Keratinocyte (primary cell): Measurements from ENCODE around the gene RBMS3. TPM values are rescaled to one million over a fixed set of nuclear protein-coding genes. Genes with fewer than 3 reads are reported as not detected.

Source experiments
- DNase-seq: peaks from one replicate; pipeline ENCODE4 v3.0.0-alpha.2; 2011; ENCODE audit warnings: low read depth, missing footprints, low spot score
- FAIRE-seq: peaks from 2 replicates; lab custom pipeline; 2011; peaks lifted over from hg19 to GRCh38; lab: Jason Lieb, UNC
- H2AFZ ChIP-seq: 2 replicates; pipeline ENCODE4 v1.6.0; 2012; ENCODE audit warnings: low read length, control low read depth, inconsistent platforms; ENCODE audit not compliant: control insufficient read depth
- H3K27ac ChIP-seq: 2 replicates; pipeline ENCODE4 v1.5.1; 2011; ENCODE audit warnings: low read length; ENCODE audit not compliant: control insufficient read depth, insufficient read depth
- H3K27me3 ChIP-seq: 3 replicates; pipeline ENCODE4 v1.6.0; 2011; ENCODE audit warnings: low read length; ENCODE audit not compliant: control insufficient read depth, insufficient read depth; ENCODE audit errors: extremely low read depth
- H3K36me3 ChIP-seq, 2 experiments: 2 replicates in 1 of 2; 3 replicates in 1 of 2; pipeline ENCODE4 v1.5.1; 2011; ENCODE audit warnings: low read length in 2 of 2, mild to moderate bottlenecking in 1 of 2; ENCODE audit not compliant: control insufficient read depth in 2 of 2, insufficient read depth in 2 of 2; ENCODE audit errors: extremely low read depth in 1 of 2
- H3K4me1 ChIP-seq: 3 replicates; pipeline ENCODE4 v1.5.1; 2011; ENCODE audit warnings: low read length; ENCODE audit not compliant: control insufficient read depth, insufficient read depth; ENCODE audit errors: extremely low read depth
- H3K4me2 ChIP-seq: 3 replicates; pipeline ENCODE4 v1.6.0; 2011; ENCODE audit warnings: low read depth, low read length; ENCODE audit not compliant: control insufficient read depth, insufficient read depth; ENCODE audit errors: extremely low read depth
- H3K4me3 ChIP-seq, 3 experiments: fragments of 200-600 bp in 1 of 3; sonication (generic) in 1 of 3; 2 replicates in 2 of 3; 3 replicates in 1 of 3; pipeline ENCODE4 v1.5.1; 2011 to 2016; ENCODE audit warnings: low read length in 3 of 3, mild to moderate bottlenecking in 3 of 3, control low read depth in 2 of 3, inconsistent platforms in 1 of 3, low read depth in 1 of 3, mixed read lengths in 1 of 3, mixed run types in 1 of 3, moderate library complexity in 1 of 3; ENCODE audit not compliant: control insufficient read depth in 2 of 3, insufficient read depth in 2 of 3; ENCODE audit errors: extremely low read depth in 1 of 3
- H3K79me2 ChIP-seq: 2 replicates; pipeline ENCODE4 v1.6.0; 2012; ENCODE audit warnings: low read length; ENCODE audit not compliant: control insufficient read depth, insufficient read depth
- H3K9ac ChIP-seq: 3 replicates; pipeline ENCODE4 v1.6.0; 2011; ENCODE audit warnings: low read length; ENCODE audit not compliant: control insufficient read depth, insufficient read depth; ENCODE audit errors: extremely low read depth
- H3K9me1 ChIP-seq: 3 replicates; pipeline ENCODE4 v1.6.0; 2011; ENCODE audit warnings: low read length; ENCODE audit not compliant: control insufficient read depth, insufficient read depth; ENCODE audit errors: extremely low read depth
- H3K9me3 ChIP-seq: 2 replicates; pipeline ENCODE4 v1.5.1; 2012; ENCODE audit warnings: low read depth, low read length; ENCODE audit not compliant: control insufficient read depth
- H4K20me1 ChIP-seq: 3 replicates; pipeline ENCODE4 v1.6.0; 2011; ENCODE audit warnings: low read length; ENCODE audit not compliant: control insufficient read depth, insufficient read depth; ENCODE audit errors: extremely low read depth
- EZH2 ChIP-seq: IDR thresholded peaks from one replicate; pipeline ENCODE4 v1.6.1; 2012; ENCODE audit warnings: inconsistent platforms, mild to moderate bottlenecking, low read length, moderate library complexity
- dilution Hi-C: fragments of 300-500 bp; cut with MboI; formaldehyde crosslinking; loops from one replicate; pipeline ENCODE4 v1.7.0; 2020; ENCODE audit warnings: low sequenced_read_pairs; ENCODE audit not compliant: extremely low pct_ligation_motif_present
- polyA plus RNA-seq, 5 experiments: library from polyadenylated mRNA; depleted of rRNA in 3 of 5; stranded (reverse) in 3 of 5; stranded (forward) in 1 of 5; unstranded in 1 of 5; fragments of >200 nt; gene quantifications; 1 replicate in 1 of 5; 2 replicates in 3 of 5; 3 replicates in 1 of 5; pipeline versions ENCODE4 v1.2.1 to v1.2.3, GENCODE V29; 2011 to 2012; ENCODE audit warnings: missing spikeins in 2 of 5, low read depth in 1 of 5, low replicate concordance in 1 of 5
- TF ChIP-seq, protein P1 (sequence below), 3 experiments: IDR thresholded peaks in 1 of 3; conservative IDR thresholded peaks in 1 of 3; optimal IDR thresholded peaks in 1 of 3; 2 replicates in 2 of 3; 3 replicates in 1 of 3; pipeline versions ENCODE3 to v1.5.1; 2011; ENCODE audit warnings: low read length in 3 of 3, mild to moderate bottlenecking in 3 of 3, moderate library complexity in 2 of 3, control low read depth in 1 of 3, inconsistent platforms in 1 of 3; ENCODE audit not compliant: insufficient read depth in 2 of 3; ENCODE audit errors: extremely low read depth in 1 of 3

The RBMS3 gene
- polyA plus RNA-seq, 1 donor (not counting 4 experiments of a cell fraction or from before 2014, with no cell fraction given): 2.3 TPM

- H3K9me1 ChIP-seq: no peaks in the 10 kb centered on the region
- H3K79me2 ChIP-seq: no peaks in the 10 kb centered on the region
- no peak overlapping the region for H2AFZ ChIP-seq
- H3K9me3 ChIP-seq: no peaks in the 10 kb centered on the region
- no peaks in the 10 kb centered on the region for H3K36me3 ChIP-seq
- H3K27ac ChIP-seq: no peak overlapping the region
- no peak overlapping the region for H3K4me3 ChIP-seq
- H3K27me3 ChIP-seq: no peaks in the 10 kb centered on the region
- TF ChIP-seq, protein P1, sequence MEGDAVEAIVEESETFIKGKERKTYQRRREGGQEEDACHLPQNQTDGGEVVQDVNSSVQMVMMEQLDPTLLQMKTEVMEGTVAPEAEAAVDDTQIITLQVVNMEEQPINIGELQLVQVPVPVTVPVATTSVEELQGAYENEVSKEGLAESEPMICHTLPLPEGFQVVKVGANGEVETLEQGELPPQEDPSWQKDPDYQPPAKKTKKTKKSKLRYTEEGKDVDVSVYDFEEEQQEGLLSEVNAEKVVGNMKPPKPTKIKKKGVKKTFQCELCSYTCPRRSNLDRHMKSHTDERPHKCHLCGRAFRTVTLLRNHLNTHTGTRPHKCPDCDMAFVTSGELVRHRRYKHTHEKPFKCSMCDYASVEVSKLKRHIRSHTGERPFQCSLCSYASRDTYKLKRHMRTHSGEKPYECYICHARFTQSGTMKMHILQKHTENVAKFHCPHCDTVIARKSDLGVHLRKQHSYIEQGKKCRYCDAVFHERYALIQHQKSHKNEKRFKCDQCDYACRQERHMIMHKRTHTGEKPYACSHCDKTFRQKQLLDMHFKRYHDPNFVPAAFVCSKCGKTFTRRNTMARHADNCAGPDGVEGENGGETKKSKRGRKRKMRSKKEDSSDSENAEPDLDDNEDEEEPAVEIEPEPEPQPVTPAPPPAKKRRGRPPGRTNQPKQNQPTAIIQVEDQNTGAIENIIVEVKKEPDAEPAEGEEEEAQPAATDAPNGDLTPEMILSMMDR (optimal IDR thresholded peaks at IDR 0.05 in 1 of 3, IDR thresholded peaks at IDR 0.05 in 1 of 3, conservative IDR thresholded peaks at IDR 0.05 in 1 of 3; ENCODE audit: extremely low read depth in 1 of 3, insufficient read depth in 2 of 3, low read length in 3 of 3): no peak
- TF ChIP-seq EZH2: no peak
- no peak overlapping the region for H3K9ac ChIP-seq
- DNase-seq (no peak), FAIRE-seq (no peak)
- H4K20me1 ChIP-seq: no peaks in the 10 kb centered on the region
- H3K4me1 ChIP-seq: no peaks in the 10 kb centered on the region
- dilution Hi-C loops: no loop called here
- no peak overlapping the region for H3K4me2 ChIP-seq
Measured at GRCh38 chr3:29655015-29655747, 374.3 kb downstream of the RBMS3 start.

DNA sequence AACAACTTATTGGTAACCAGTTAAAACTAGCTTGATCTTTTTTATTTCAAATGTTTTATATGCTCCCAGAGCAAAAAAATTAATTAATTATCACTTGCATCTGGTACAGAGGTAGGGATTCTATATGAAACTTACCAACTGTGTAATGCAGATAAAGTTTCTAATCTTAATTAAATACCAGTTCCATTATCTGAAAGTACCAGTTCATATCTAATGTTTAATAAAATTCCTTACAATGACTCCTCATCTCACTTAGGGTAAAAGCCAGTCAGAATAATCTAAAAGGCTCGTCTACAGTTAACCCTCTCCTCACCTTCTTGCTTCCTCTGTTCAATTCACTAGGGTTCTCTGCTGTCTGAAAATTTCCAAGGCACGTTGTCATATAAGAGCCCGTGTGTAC lies 384.8 kb downstream of the RBMS3 start:
- DNase-seq (no peak), FAIRE-seq (no peak)
- Histone ChIP-seq H4K20me1 (no peaks in the 10 kb centered on the region), H3K4me1 (no peaks in the 10 kb centered on the region), H3K9me3 (no peaks in the 10 kb centered on the region), H3K27me3 (no peaks in the 10 kb centered on the region), H3K36me3 (no peaks in the 10 kb centered on the region), H3K9ac (no peak overlapping the region), H3K27ac (no peak overlapping the region), H3K4me2 (no peak overlapping the region), H3K9me1 (no peaks in the 10 kb centered on the region), H2AFZ (no peak overlapping the region), H3K4me3 (no peak overlapping the region), H3K79me2 (no peaks in the 10 kb centered on the region)
- dilution Hi-C loops: no loop called here
- TF ChIP-seq, protein P1 (optimal IDR thresholded peaks at IDR 0.05 in 1 of 3, IDR thresholded peaks at IDR 0.05 in 1 of 3, conservative IDR thresholded peaks at IDR 0.05 in 1 of 3; ENCODE audit: extremely low read depth in 1 of 3, insufficient read depth in 2 of 3, low read length in 3 of 3): no peak
- TF ChIP-seq EZH2: no peak
